ENCODE measurements around the gene NHP2.

DNA sequence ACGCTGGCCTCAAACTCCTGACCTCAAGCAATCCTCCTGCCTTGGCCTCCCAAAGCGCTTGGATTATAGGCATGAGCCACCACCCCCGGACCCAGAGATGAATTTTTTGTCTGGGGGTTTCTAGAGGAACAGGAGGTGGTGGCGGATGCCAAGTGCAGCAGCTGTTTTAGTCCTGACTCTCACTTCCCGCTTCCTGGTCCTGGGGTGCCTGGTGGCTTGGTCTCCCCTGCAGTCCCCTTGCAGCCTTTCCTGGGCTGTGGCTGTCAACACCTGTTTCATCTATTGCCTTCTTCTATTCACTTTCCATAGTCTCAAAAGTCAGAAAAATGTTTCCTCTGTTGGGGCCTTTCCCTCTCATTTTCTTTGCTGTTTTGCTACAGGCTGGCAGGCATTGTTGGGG lies 6.5 kb upstream of the NHP2 start:
- TF ChIP-seq, protein P1, sequence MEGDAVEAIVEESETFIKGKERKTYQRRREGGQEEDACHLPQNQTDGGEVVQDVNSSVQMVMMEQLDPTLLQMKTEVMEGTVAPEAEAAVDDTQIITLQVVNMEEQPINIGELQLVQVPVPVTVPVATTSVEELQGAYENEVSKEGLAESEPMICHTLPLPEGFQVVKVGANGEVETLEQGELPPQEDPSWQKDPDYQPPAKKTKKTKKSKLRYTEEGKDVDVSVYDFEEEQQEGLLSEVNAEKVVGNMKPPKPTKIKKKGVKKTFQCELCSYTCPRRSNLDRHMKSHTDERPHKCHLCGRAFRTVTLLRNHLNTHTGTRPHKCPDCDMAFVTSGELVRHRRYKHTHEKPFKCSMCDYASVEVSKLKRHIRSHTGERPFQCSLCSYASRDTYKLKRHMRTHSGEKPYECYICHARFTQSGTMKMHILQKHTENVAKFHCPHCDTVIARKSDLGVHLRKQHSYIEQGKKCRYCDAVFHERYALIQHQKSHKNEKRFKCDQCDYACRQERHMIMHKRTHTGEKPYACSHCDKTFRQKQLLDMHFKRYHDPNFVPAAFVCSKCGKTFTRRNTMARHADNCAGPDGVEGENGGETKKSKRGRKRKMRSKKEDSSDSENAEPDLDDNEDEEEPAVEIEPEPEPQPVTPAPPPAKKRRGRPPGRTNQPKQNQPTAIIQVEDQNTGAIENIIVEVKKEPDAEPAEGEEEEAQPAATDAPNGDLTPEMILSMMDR (IDR thresholded peaks at IDR 0.05) = no peak
- TF ChIP-seq POLR2A (IDR thresholded peaks at IDR 0.05; ENCODE audit: low read length) (no peak), NFE2L2 (conservative IDR thresholded peaks at IDR 0.05; ENCODE audit: low read length) (no peak), RFX5 (IDR thresholded peaks at IDR 0.05) (no peak)
- TF ChIP-seq, protein P2, sequence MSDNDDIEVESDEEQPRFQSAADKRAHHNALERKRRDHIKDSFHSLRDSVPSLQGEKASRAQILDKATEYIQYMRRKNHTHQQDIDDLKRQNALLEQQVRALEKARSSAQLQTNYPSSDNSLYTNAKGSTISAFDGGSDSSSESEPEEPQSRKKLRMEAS (IDR thresholded peaks at IDR 0.05) = no peak

Measured in A549 (cell line).